ENCODE results near the gene RPS14. TPM values are rescaled to one million over a fixed set of nuclear protein-coding genes. Genes with fewer than 3 reads are reported as not detected.
A peak's percentile ranks its signal among the peaks of the same experiment; 100 is the strongest.

The RPS14 gene
- total and polyA plus RNA-seq, 2 of the 4 experiments (the other 2 are of a cell fraction): 6,296 to 7,310 TPM

DNA sequence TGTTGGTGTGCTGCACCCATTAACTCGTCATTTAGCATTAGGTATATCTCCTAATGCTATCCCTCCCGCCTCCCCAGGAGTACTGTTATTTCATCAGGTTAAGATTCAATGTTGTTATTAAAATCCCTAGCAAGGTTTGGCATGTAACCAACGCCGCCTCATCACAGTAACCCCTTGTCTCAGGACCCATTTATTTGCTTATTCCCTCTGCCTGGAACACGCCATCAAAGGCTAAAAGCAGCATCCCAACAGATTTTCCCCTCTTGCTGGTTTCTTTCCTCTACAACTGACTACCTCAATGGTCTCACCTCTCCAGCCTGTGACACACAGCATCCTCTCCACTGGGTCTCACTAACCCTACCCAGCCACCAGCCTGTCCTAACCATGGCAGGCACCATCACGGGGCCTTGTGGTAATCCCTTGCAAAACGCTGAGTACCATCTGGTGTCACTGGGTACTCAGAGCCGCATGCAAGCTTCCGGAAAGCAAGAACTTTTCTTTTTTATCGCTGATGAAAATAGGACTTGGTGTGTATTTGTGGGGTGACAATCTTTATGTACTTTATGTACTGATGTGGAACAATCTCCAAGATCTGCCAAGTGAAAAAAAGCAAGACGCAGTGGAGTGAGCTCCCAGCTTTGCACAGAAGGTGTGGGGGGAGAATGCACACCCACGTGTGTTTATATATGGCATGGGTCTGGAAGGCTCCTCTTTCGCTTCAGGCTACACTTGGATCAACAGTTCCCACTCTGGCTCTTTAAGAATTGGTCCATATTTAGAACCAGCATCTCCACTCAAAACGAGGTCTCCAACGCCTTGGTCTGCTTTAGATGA lies 6.1 kb downstream of the RPS14 start:
- no peaks in the 10 kb centered on the region for H3K9me3 ChIP-seq (ENCODE audit: control insufficient read depth, insufficient read depth, low read length)
- H4K91ac ChIP-seq (ENCODE audit: insufficient read depth, low read depth, low read length): no peak overlapping the region
- H2BK5ac ChIP-seq (ENCODE audit: low read depth, low read length, poor library complexity, severe bottlenecking): no peak overlapping the region
- TF ChIP-seq RAD21 (IDR thresholded peaks at IDR 0.05; ENCODE audit: low read length): no peak
- no peak for TF ChIP-seq MAFK (IDR thresholded peaks at IDR 0.05; ENCODE audit: low read depth, low read length)
- no peak overlapping the region for H2BK20ac ChIP-seq (ENCODE audit: low read depth, low read length)
- H4K5ac ChIP-seq (ENCODE audit: low read depth, low read length): no peak overlapping the region
- H4K8ac ChIP-seq (ENCODE audit: low read depth in 2 of 2, low read length in 2 of 2): no peak overlapping the region
- H2AK9ac ChIP-seq (replicated peaks; ENCODE audit: low read depth, low read length, poor library complexity): peak overlapping the region; percentile 37
- no peak overlapping the region for H3K56ac ChIP-seq (ENCODE audit: extremely low read depth, insufficient read depth, low read length)
- peaks cover 65% of the 10 kb centered on the region for H4K20me1 ChIP-seq (ENCODE audit: insufficient read depth, low read length)
- H3K4me1 ChIP-seq (ENCODE audit: control insufficient read depth, insufficient read depth, low read length): peaks cover 4% of the 10 kb centered on the region
- no peak overlapping the region for H3K9ac ChIP-seq (ENCODE audit: low read depth, low read length)
- H3K4me3 ChIP-seq (ENCODE audit: insufficient read depth, low read depth, low read length): no peak overlapping the region
- ChIA-PET CTCF (no interaction called here), POLR2A (ENCODE audit: unreplicated experiment) (no interaction called here)
- no peak overlapping the region for H2BK120ac ChIP-seq (ENCODE audit: low read depth, low read length)
- no peak overlapping the region for H3K23ac ChIP-seq (ENCODE audit: low read depth, low read length)
- no peak overlapping the region for H2AK5ac ChIP-seq (ENCODE audit: low read depth, low read length)
- no peak overlapping the region for H2BK15ac ChIP-seq (ENCODE audit: low read depth, low read length)
- no peak overlapping the region for H3K4ac ChIP-seq (ENCODE audit: low read depth, low read length)
- DNase-seq (no peak), ATAC-seq (ENCODE audit: low read depth) (no peak)
- no peak overlapping the region for H3K18ac ChIP-seq (ENCODE audit: low read depth, low read length)
- no TSS peak for BruUV-seq (replicated peaks)
- dilution Hi-C loops (cut with HindIII; ENCODE audit: low sequenced_read_pairs, unreplicated experiment): no loop called here
- intact Hi-C loops (cut with micrococcal nuclease): no loop called here
- H3K4me2 ChIP-seq (ENCODE audit: low read depth, low read length): no peak overlapping the region
- WGBS, 2 experiments (ENCODE audit: extremely low coverage in 2 of 2, insufficient read length in 1 of 2): 90% methylated on average over 5 of the region's 15 CpGs; no CpG with 5 or more reads in 1 of the 2 experiments
- H2AFZ ChIP-seq (replicated peaks; ENCODE audit: low read length, poor library complexity): no peak overlapping the region
- peaks cover 53% of the 10 kb centered on the region for H3K36me3 ChIP-seq (ENCODE audit: control insufficient read depth, insufficient read depth, low read length)
- H3K27me3 ChIP-seq (ENCODE audit: control insufficient read depth, insufficient read depth, low read length): no peaks in the 10 kb centered on the region
- peaks cover 35 to 57% of the 10 kb centered on the region in 2 experiments for H3K79me1 ChIP-seq (ENCODE audit: low read depth in 1 of 2, low read length in 2 of 2)
- no peak overlapping the region for H3K14ac ChIP-seq (replicated peaks; ENCODE audit: low read depth, low read length)
- in situ Hi-C loops (cut with MboI; ENCODE audit: low sequenced_read_pairs): loop anchor here (25.0 kb wide), 2 partner anchors 606 to 806 kb away; no protein-coding TSS in a partner anchor
- H3K27ac ChIP-seq (ENCODE audit: insufficient read depth, low read length): no peak overlapping the region
- peaks cover 9% of the 10 kb centered on the region for H3K9me1 ChIP-seq (ENCODE audit: insufficient read depth, low read length)
